NCI-H526 treated with DMSO at 0.1 percent for 48 hours (cell line): Measurements from ENCODE around the gene SLC12A2.

ENCODE experiments used
- DNase-seq: peaks from one replicate; lab custom pipeline; 2025; lab: John Stamatoyannopoulos, UW

SLC12A2 gene

DNA sequence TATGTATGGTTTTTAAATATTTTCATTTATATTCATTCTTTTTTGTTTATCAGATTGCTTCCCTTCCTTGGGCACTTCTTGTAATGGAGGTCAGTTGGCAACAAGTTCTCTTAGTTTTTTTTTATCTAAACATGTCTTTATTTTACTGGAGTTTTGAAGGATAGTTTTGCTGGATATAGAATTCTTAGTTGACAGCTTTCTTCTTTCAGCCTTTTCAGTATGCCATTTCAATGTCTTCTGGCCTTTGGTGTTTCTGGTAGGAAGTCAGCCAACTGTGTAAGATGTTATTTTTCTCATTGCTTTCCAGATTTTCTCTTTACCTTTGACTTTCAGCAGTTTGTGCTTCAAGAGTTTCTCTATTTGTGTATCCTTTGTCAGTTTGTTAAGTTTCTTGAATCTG, 14.2 kb downstream of the SLC12A2 start:
- no peak for DNase-seq

GRCh38 chr5:128099944-128100343, 16.4 kb downstream of the SLC12A2 start:
- no peak for DNase-seq

DNA sequence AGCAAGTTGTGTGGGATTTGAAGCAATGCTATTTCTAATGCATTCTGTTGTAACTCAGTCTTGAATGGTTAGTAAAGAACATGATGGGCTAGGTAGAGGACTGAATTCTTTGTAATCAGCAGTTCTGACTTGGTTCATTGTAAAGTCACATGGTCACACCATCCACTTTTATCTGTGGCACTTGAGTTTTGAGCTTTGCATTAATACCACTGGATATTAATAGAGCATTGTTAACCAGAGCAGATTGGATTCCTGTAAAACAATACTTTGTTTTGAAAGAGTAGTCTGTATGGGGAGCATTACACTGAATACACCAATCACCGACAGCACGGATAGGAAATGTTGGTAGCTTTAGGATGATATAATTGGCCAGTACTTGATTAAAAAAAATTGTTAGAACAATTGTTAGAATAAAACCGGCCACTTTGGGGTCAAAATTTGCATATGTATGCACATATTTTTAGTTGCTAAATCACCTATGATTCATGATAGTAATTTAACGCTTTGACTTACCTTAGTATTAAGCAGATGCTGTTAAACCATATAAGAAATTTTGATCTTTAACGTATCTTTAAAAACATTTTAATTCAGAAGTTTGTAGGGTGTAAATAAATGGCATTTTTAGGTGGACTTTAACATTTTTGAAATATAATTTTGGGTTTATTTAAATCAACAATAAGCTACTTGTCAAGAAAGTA, 17.4 kb downstream of the SLC12A2 start:
- no peak for DNase-seq

GRCh38 chr5:128101676-128102075, 18.1 kb downstream of the SLC12A2 start:
- DNase-seq, result no peak

GRCh38 chr5:128105203-128105602, 21.6 kb downstream of the SLC12A2 start:
- no peak for DNase-seq

DNA sequence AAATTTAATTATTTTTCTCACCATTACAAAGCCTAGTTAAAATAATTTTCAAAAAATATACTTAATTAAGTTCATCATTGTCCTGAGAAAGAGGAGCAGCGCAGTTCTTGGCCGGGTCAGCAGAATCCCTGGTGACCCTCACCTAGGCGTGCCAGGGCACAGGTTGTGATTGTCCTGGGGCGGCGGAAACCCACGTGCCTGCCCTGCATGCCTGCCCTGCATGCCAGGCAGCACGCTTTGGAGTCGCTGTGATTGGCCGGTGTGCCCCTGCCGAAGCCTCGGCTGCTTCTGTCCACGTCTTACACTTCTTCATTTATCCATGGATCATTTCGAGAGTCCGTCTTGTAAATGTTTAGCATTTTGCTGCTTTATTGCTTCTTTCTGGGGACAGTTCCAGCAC, 25.6 kb downstream of the SLC12A2 start:
- DNase-seq, result no peak

- DNase-seq, result no peak
Observed at GRCh38 chr5:128109766-128110165, 26.2 kb downstream of the SLC12A2 start.

DNA sequence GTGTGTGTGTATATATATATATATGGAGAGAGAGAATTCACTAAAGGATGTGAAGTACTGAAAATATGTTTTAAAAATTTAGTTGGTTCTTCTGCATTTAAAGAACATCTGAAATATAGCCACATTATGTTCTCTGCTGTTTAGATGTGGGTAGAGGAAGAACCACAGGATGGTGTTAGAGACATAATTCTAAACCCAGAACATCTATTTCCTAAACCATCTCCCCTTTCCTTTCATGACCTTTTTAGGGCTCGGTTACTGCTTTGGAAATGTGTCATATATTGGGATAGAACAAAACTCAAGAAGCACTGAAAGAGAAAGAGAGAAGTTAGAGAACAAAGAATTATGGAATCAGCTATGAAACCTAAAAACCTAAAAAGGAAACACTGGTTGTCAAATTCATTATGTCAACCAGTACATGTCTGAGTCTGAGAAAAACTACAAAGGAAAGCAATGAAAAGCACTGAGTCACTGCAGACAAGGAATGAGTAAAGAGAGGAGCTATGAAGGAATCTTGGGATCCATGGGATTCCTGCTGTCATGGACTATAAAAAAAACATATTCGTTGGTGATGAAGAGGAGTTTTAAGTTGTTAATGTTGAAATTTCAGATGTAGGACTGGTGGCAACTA, 28.4 kb downstream of the SLC12A2 start:
- DNase-seq, result no peak

DNA sequence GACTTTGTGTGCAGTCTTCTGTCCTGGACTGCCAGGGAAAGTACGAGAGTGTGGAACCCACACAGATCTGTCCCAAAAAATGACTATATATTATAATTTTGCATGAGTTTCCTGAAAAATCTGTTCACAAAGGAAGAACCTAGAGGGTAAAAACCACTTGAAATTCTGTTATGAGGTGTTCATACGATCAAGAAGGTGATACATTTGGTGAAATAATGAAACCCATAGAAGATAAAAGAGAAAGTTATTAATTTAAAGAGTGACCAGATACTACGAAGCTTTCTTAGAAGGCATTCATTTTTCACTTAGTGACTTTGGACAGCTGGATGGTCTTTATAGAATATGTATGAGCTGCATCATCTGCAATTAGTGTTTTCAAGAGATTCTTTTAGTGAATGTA, 32.9 kb downstream of the SLC12A2 start:
- no peak for DNase-seq

- DNase-seq, result no peak
Observed at GRCh38 chr5:128118214-128118613, 34.6 kb downstream of the SLC12A2 start.

- no peak for DNase-seq
Observed at GRCh38 chr5:128121651-128122050, 38.1 kb downstream of the SLC12A2 start.

DNA sequence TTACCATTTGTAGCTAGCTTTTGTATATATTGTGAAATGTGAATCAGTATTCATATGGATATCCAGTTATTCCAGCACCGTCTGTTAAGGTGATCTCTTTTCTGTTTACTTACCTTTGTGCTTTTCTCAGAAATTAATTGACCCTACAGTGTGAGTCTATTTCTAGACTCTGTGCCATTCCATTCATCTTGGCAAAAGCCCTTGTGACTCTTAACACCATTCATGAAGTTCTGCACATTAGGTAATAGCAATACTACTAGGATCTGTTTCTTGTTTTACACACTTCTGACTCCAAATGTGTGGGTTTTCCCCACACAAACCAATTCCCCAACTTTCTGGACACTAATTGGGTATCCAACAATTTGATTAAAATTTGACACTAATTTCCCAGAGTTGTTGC, 40.4 kb downstream of the SLC12A2 start:
- no peak for DNase-seq

- peak; percentile 78 for DNase-seq
Observed at GRCh38 chr5:128126241-128126640, 42.7 kb downstream of the SLC12A2 start.

DNA sequence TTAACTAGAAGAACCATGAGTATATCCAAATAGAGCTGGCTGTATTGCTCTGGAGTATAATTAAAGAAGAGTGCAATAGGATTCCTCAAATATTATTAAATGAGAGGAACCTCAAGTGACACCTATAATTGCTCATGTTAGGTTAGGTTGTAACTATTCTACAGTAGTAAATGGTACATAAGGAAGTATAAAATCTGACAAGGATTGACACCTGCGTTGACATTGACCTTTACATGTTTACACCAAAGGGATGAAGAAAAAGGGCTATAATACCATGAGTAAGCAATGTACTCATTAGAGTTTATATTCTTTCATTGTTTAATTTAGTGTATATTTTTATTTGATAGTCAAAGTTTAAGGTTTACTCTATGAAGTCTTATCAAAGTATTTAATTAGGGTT, 48.9 kb downstream of the SLC12A2 start:
- no peak for DNase-seq

DNA sequence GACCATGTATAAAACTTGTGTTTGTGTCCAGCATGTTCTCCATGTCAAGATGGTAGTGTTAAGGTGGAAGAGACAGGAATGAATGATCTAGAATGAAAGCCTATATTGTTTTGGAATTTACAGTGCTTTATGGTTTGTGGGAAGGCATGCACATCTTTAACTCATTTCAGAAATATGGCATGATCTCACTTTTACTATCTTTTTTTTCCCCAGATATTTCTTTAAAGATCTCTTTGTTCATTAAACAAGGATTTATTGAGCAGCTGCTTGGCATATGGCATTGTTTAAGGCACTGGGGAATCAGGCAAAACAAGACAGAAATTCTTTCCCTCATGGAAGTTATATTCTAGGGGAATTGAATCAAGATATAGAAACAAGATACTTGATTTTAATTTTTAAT, 51.7 kb downstream of the SLC12A2 start:
- DNase-seq, result no peak

- no peak for DNase-seq
Observed at GRCh38 chr5:128143911-128144310, 60.3 kb downstream of the SLC12A2 start.

DNA sequence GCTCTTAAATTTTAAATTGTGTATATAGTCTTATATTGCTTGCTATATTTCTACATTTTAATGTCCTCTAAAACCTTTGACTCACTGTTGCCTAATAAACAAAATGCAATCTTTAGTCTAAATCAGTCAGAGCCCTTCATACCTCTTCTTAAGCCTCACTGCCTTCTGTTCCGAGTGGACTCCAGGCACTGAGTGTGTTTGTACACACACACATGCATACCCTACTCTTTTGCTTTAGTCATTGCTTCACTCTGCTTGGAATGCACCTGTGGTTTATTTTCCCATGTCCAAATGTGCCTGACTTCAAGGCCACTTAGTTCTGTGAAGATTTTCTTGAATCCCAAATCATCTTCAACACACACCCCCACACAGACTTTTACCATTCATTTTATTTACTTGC, 60.9 kb downstream of the SLC12A2 start:
- no peak for DNase-seq

- DNase-seq, result no peak
Observed at GRCh38 chr5:128146671-128147070, 63.1 kb downstream of the SLC12A2 start.

GRCh38 chr5:128154943-128155342, 71.4 kb downstream of the SLC12A2 start:
- DNase-seq, result no peak

GRCh38 chr5:128155776-128156175, 72.2 kb downstream of the SLC12A2 start:
- no peak for DNase-seq

DNA sequence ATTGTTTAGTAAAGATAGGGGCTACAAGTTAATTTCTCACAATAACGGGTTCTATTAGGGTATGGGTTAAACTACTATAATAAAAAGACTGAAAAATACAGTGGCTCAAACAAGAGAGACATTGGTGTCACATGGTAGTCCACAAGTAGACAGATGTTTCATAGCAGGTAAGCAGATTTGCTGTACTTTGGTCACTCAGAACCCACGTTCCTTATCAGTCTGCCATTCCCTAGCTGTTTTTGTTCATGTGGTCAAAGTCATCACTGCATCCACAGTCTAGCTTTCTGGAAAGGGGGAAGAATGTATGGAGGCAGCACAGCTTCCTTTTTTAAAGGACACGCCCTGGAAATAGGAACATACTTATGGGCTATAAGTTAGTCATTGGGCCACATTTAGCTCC, 73.0 kb downstream of the SLC12A2 start:
- DNase-seq, result no peak

DNA sequence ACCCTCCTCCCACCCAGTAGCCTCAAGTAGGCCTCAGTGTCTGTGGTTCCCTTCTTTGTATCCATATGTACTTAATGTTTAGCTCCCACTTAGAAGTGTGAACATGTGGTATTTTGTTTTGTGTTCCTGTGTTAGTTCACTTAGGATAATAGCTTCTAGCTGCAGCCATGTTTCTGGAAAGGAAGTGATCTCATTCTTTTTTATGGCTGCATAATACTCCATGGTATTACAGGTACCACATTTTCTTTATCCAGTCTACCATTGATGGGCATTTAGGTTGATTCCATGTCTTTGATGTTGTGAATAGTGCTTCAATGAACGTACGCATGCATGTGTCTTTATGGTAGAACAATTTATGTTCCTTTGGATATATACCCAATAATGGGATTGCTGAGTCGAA, 74.8 kb downstream of the SLC12A2 start:
- no peak for DNase-seq

- DNase-seq, result no peak
Observed at GRCh38 chr5:128163991-128164390, 80.4 kb downstream of the SLC12A2 start.

GRCh38 chr5:128169401-128170017, 85.9 kb downstream of the SLC12A2 start:
- no peak for DNase-seq
